ENCODE results near the gene TMEM181. TPM values are rescaled to one million over a fixed set of nuclear protein-coding genes. Genes with fewer than 3 reads are reported as not detected.
A peak's percentile ranks its signal among the peaks of the same experiment; 100 is the strongest.
"Not testable (repeated sequence)": the region's sequence is repeated elsewhere in the genome, so short reads cannot be mapped to it uniquely, and the experiment has no call there.

The TMEM181 gene
- total RNA-seq, 2 donors from 2014 or later = 11.9 to 12.3 TPM

DNA sequence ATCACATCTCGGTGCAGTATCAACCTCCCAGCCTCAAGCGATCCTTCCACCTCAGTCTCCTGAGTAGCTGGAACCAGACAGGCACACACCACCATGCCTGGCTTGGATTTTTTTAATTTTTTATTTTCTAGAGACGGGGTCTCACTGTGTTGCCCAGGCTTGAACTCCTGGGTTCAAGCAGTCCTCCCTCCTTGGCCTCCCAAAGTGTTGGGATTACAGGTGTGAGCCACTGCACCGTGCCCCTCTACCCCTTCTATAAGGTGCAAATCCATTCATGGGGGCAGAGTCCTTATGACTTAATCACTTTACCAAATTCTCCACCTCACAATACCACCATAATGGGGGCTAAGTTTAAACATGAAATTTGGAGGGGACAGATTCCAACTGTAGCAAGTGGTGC is 37.7 kb downstream of the TMEM181 start:
- Mint-ChIP-seq H3K9me3 (no peaks in the 10 kb centered on the region), H3K27ac (peak overlapping the region; percentile 17 to 66), H3K36me3 (peaks cover 0 to 5% of the 10 kb centered on the region in 2 donors)
- DNase-seq (ENCODE audit: low spot score in 2 of 2) = no peak
- no peak for ATAC-seq

DNA sequence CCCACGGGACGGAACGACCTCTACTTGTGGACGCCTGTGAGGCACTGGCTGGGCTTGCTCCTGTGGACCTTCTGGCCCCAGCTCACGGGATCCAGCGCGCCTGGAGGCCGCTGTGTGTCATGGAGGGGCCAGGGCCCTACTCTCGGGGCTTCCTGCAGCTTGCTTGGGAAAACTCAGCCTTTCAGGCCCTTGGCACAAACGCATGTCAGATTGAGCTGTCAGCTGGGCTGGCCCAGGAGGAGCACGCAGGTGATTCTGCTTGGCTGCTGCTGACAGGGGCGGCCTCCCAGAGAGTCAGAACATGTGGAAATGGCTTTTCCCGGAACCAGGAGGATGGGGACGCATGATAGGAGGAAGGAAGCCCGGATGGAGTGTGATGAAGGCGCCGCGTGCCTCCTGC is 39.7 kb downstream of the TMEM181 start:
- ATAC-seq = no peak

GRCh38 chr6:158603261-158604047 is 43.6 kb downstream of the TMEM181 start:
- peak overlapping the region; percentile 21 to 22 for H3K27ac Mint-ChIP-seq
- ATAC-seq = no peak
- DNase-seq (ENCODE audit: low spot score in 2 of 2) = no peak
- peaks cover 9 to 10% of the 10 kb centered on the region in 2 donors for H3K36me3 Mint-ChIP-seq
- no peaks in the 10 kb centered on the region for H3K9me3 Mint-ChIP-seq

More for the DNA sequence above, 39.7 kb downstream of the TMEM181 start:
- DNase-seq (ENCODE audit: low spot score in 2 of 2) = no peak
- H3K27ac Mint-ChIP-seq = peak overlapping the region in 1 of 2 donors; percentile 70
- peaks cover 0 to 5% of the 10 kb centered on the region in 2 donors for H3K36me3 Mint-ChIP-seq
- no peaks in the 10 kb centered on the region for H3K9me3 Mint-ChIP-seq

- Mint-ChIP-seq H3K27ac (peak overlapping the region in 1 of 2 donors; percentile 21), H3K36me3 (peaks cover 9 to 10% of the 10 kb centered on the region in 2 donors), H3K9me3 (no peaks in the 10 kb centered on the region)
- DNase-seq (ENCODE audit: low spot score in 2 of 2) = no peak
- no peak for ATAC-seq
Observed at GRCh38 chr6:158604048-158604406, 44.1 kb downstream of the TMEM181 start.

GRCh38 chr6:158605266-158605878 is 45.5 kb downstream of the TMEM181 start:
- no peaks in the 10 kb centered on the region for H3K9me3 Mint-ChIP-seq
- H3K27ac Mint-ChIP-seq = peak overlapping the region in 1 of 2 donors; percentile 79
- DNase-seq (ENCODE audit: low spot score in 2 of 2) = peak in 1 of 2 donors; percentile 63
- peaks cover 10 to 17% of the 10 kb centered on the region in 2 donors for H3K36me3 Mint-ChIP-seq
- ATAC-seq = peak; percentile 56 to 57

- H3K27ac Mint-ChIP-seq; H3K9me3 Mint-ChIP-seq; DNase-seq (ENCODE audit: low spot score in 2 of 2); ATAC-seq: not testable (repeated sequence)
- peaks cover 10 to 18% of the 10 kb centered on the region in 2 donors for H3K36me3 Mint-ChIP-seq
Observed at GRCh38 chr6:158606011-158606410, 46.1 kb downstream of the TMEM181 start.

DNA sequence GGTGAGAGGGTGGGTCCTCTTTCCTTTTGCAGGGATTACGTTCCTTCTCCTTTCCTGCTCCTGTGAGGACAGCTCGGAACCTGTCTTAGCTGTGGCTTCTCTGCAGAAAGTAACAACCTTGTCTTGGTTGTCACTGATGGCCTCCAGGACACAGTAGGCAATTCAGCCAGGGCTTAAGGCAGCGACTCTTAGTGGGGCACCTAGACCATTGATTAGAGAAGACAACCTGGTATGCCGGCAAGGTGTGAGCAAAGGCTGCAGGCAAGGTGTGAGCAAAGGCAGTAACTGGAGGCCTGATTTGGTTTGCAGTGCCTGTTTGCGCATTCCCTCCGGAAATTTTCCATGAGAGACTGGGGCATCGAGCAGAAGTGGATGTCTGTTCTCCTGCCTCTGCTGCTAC is 47.0 kb downstream of the TMEM181 start:
- no peak overlapping the region for H3K27ac Mint-ChIP-seq
- DNase-seq (ENCODE audit: low spot score in 2 of 2) (no peak), ATAC-seq (no peak)
- peaks cover 10 to 20% of the 10 kb centered on the region in 2 donors for H3K36me3 Mint-ChIP-seq
- H3K9me3 Mint-ChIP-seq = no peaks in the 10 kb centered on the region

- no peaks in the 10 kb centered on the region for H3K9me3 Mint-ChIP-seq
- ATAC-seq = no peak
- no peak for DNase-seq (ENCODE audit: low spot score in 2 of 2)
- no peak overlapping the region for H3K27ac Mint-ChIP-seq
- peaks cover 16 to 26% of the 10 kb centered on the region in 2 donors for H3K36me3 Mint-ChIP-seq
Observed at GRCh38 chr6:158607411-158608170, 47.7 kb downstream of the TMEM181 start.

- Mint-ChIP-seq H3K36me3 (peaks cover 21 to 28% of the 10 kb centered on the region in 2 donors), H3K9me3 (no peaks in the 10 kb centered on the region), H3K27ac (peak overlapping the region in 1 of 2 donors; percentile 52)
- no peak for ATAC-seq
- DNase-seq (ENCODE audit: low spot score in 2 of 2) = no peak
Observed at GRCh38 chr6:158608221-158608620, 48.3 kb downstream of the TMEM181 start.

- no peak for DNase-seq (ENCODE audit: low spot score in 2 of 2)
- peaks cover 23 to 30% of the 10 kb centered on the region in 2 donors for H3K36me3 Mint-ChIP-seq
- H3K9me3 Mint-ChIP-seq = no peaks in the 10 kb centered on the region
- no peak overlapping the region for H3K27ac Mint-ChIP-seq
- ATAC-seq = no peak
Observed at GRCh38 chr6:158609455-158610155, 49.7 kb downstream of the TMEM181 start.

DNA sequence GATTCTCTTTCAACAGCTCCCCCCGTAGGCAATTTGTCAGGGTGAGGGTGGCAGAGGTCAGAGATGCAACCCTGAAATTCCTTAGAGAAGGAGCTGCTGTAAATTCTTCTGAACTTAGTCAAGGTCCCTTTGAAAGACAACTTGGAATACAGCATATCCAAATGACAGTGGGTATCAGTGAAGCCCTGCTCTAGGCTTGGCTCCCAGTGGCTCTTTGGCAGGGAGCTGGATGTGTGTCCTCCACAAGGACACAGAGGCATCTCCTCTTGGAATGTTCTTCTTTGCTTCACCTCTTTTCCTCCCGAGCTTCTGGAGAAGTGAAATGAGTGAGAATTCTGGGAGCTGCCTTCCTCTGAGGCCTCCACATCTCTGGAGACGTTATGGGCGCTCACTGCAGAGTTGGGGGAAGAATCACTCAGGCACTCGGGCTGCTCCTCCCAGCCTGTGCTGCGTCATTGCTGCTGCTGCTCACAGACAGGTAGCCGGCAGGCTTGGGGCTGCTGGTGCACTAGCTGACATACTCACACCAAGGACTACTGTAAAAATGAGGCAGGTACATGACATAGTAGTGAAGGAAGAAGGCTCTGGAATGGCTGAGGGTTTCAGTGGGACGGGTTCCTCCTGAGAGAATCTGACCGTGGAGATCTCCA is 50.6 kb downstream of the TMEM181 start:
- ATAC-seq (no peak), DNase-seq (ENCODE audit: low spot score in 2 of 2) (no peak)
- H3K27ac Mint-ChIP-seq = peak overlapping the region in 1 of 2 donors; percentile 14
- H3K9me3 Mint-ChIP-seq = no peaks in the 10 kb centered on the region
- peaks cover 28 to 35% of the 10 kb centered on the region in 2 donors for H3K36me3 Mint-ChIP-seq

- Mint-ChIP-seq H3K36me3 (peaks cover 28 to 31% of the 10 kb centered on the region in 2 donors), H3K9me3 (no peaks in the 10 kb centered on the region), H3K27ac (peak overlapping the region in 1 of 2 donors; percentile 27)
- no peak for ATAC-seq
- no peak for DNase-seq (ENCODE audit: low spot score in 2 of 2)
Observed at GRCh38 chr6:158611039-158611438, 51.1 kb downstream of the TMEM181 start.

DNA sequence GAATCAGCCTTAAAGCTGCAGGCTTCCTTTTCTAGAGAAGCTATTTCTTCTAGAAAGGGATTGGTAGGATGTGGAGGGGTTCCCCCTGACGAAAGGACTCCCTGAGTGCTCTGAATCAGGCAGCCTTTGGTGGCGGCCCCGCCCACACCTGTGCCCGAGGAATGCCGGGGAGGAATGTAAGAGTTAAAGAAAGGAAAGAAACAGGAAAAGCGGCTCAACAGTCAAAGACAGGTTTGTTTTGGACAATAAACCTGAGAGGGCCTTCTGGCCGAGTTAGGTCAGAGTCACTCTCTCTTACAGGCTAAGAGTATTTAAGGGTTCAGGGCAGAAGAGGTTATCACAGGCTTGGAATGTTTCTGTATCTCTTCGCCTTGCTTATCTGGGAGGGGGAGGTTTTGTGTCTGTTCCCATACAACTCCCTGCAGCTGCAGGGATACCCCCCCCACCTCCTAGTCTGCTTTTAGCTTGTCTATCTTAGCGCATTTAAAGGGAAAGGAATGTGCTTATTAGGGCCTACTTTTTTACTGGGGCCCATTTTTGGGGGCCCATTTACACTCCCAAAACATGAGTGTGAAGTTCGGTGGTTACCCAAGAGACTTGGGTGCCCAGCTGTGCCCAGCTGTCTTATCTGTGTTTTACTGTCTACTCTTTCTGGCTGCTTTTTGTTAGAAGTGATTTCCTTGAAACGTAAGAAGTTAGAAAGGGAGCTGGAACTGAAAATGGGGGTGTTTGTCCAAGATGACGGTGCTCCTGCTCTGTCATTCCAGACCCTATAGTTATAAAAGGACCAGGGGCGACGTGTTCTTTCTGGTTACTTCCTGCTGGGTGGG is 51.9 kb downstream of the TMEM181 start:
- peak overlapping the region; percentile 24 to 37 for H3K27ac Mint-ChIP-seq
- DNase-seq (ENCODE audit: low spot score in 2 of 2) = no peak

GRCh38 chr6:158614606-158615005 is 54.7 kb downstream of the TMEM181 start:
- not testable (repeated sequence) for DNase-seq (ENCODE audit: low spot score in 2 of 2); ATAC-seq; H3K9me3 Mint-ChIP-seq; H3K27ac Mint-ChIP-seq
- peaks cover 41 to 45% of the 10 kb centered on the region in 2 donors for H3K36me3 Mint-ChIP-seq

More for the DNA sequence above, 51.9 kb downstream of the TMEM181 start:
- peaks cover 29 to 31% of the 10 kb centered on the region in 2 donors for H3K36me3 Mint-ChIP-seq
- no peak for ATAC-seq
- H3K9me3 Mint-ChIP-seq = no peaks in the 10 kb centered on the region

DNA sequence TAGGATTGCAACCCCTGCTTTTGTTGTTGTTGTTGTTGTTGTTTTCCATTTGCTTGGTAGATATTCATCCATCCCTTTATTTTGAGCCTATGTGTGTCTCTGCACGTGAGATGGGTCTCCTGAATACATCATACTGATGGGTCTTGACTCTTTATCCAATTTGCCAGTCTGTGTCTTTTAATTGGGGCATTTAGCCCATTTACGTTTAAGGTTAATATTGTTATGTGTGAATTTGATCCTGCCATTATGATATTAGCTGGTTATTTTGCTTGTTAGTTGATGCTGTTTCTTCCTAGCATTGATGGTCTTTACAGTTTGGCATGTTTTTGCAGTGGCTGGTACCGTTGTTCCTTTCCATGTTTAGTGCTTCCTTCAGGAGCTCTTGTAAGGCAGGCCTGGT is 58.4 kb downstream of the TMEM181 start:
- not testable (repeated sequence) for H3K9me3 Mint-ChIP-seq; ATAC-seq; H3K27ac Mint-ChIP-seq; DNase-seq (ENCODE audit: low spot score in 2 of 2)
- peaks cover 30 to 34% of the 10 kb centered on the region in 2 donors for H3K36me3 Mint-ChIP-seq
